SKM-1 treated with dmso at 0.1 percent for 144 hours (cell line): ENCODE data around the gene MACROD2.
"Not testable (repeated sequence)": the region's sequence is repeated elsewhere in the genome, so short reads cannot be mapped to it uniquely, and the experiment has no call there.

ENCODE experiments used
- DNase-seq: peaks from one replicate; lab custom pipeline; 2025; ENCODE audit not compliant: unreplicated experiment; lab: John Stamatoyannopoulos, UW

The MACROD2 gene

GRCh38 chr20:14259689-14260088 lies 264.4 kb downstream of the MACROD2 start:
- DNase-seq, result no peak

DNA sequence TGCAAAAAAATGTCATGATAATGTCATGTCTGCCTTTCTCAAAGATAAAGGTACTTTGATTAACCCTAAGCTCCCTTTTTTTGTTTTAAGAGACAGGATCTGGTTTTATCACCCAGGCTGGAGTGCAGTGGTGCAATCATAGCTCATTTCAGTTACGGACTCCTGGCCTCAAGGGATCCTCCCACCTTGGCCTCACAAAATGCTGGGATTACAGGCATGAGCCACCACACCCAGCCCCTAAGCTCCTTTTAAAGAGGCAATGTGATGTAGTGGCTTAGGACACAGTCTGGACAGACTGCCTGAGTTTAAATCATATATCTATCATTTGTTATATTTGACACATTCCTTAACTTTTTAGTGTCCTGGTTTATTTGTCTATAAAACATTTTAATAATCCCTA lies 265.1 kb downstream of the MACROD2 start:
- DNase-seq, result no peak

GRCh38 chr20:14264869-14265268 lies 269.6 kb downstream of the MACROD2 start:
- no peak for DNase-seq

GRCh38 chr20:14266246-14266645 lies 270.9 kb downstream of the MACROD2 start:
- DNase-seq, result no peak

GRCh38 chr20:14270751-14271150 lies 275.4 kb downstream of the MACROD2 start:
- not testable (repeated sequence) for DNase-seq

DNA sequence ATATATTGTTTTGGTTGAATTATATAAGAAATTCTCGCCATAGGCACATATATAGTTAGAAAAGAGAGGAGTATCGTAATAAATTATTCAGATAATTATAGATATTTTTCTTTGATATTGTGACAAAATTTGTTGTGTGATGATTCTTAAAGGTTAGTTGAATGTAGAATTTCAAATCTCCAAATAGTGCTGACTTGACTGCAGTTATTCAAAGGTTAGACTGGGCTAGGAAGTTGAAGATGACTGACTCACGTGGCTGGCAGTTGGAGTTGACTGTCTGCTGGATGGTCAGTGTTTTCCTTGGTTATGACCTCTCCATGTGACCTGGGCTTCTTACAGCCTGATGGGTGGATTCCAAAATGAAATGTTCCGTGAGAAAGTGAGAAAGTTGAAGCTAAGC lies 286.8 kb downstream of the MACROD2 start:
- DNase-seq, result no peak

DNA sequence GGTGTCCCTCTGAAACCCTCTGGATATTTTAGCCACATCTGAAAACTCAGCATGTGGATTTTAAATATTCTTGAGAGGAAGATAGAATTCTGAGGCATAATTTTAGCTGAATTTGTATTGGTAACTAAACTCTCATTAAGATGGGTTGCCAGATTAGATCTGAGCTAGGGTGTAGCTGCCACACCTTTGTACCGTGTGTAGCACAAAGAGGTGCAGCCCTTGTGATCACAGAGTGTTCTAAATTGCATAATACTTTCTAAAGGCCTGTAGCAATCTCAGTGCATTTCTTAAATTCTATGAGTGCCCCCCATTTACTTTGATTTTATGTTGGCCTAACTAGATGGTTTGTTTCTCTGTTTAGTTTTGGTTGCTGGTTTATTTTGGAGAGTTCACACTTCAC lies 289.1 kb downstream of the MACROD2 start:
- no peak for DNase-seq

- DNase-seq, result no peak
Measured at GRCh38 chr20:14288341-14289330, 293.3 kb downstream of the MACROD2 start.

- no peak for DNase-seq
Measured at GRCh38 chr20:14291502-14291901, 296.2 kb downstream of the MACROD2 start.

GRCh38 chr20:14295238-14295637 lies 299.9 kb downstream of the MACROD2 start:
- DNase-seq, result no peak

GRCh38 chr20:14295770-14296309 lies 300.5 kb downstream of the MACROD2 start:
- DNase-seq, result no peak

GRCh38 chr20:14299831-14300230 lies 304.5 kb downstream of the MACROD2 start:
- no peak for DNase-seq

DNA sequence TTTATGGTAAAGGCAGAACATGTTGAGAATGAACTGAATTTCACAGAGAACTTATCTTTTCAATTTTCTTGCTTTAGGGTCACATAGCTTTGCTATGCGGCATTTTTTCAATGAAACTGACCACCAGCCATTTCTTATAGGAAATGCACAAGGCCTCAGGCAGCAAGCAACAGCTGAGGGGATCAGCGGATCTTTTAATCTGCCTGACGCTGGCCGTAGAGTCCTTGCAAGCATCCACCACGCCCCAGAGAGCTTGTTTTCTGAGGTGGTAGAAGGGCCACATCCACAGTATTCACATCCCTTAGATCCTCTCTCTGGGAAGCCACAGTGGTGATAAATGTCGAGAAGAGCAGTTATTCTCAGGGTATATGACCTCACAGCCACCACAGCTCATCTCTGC lies 307.8 kb downstream of the MACROD2 start:
- DNase-seq, result no peak

DNA sequence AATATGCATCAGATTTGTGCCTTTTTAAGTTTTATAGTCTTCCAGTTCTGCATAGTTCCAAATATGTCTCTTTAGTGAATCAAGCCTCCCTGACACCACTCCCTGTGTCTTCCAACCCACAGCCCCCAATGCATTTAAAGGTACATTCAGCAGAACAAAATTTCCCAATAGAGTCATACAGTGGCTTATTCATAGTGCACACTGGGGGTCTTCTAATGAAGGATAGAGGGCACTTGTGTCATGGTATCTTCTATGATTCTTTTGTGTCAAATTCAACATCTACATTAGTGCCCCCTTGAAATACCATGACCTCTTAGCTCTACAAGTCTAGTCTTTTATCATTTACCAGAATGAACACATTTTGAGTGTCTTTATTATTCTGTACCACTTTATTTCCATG lies 308.3 kb downstream of the MACROD2 start:
- no peak for DNase-seq

DNA sequence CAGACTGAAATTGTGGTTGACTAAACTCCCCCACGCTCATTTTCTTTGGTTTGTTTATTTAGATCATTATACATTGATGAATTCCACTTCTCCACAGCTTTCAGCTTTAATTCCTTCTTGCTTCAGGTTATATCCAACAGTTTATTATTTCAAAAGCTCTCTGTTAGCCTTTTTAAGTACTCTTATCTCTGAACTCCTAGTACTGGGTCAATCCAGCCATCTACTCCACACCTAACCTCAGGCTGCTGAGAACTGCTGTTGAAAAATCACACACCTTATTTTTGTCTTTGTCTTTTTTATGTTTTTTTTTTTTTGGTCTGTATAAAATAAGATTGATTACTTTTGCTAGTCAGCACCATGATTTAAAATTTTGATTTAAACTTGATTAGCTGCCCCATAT lies 309.2 kb downstream of the MACROD2 start:
- DNase-seq, result no peak

- no peak for DNase-seq
Measured at GRCh38 chr20:14307956-14308355, 312.6 kb downstream of the MACROD2 start.

- DNase-seq, result no peak
Measured at GRCh38 chr20:14310977-14311627, 315.8 kb downstream of the MACROD2 start.

DNA sequence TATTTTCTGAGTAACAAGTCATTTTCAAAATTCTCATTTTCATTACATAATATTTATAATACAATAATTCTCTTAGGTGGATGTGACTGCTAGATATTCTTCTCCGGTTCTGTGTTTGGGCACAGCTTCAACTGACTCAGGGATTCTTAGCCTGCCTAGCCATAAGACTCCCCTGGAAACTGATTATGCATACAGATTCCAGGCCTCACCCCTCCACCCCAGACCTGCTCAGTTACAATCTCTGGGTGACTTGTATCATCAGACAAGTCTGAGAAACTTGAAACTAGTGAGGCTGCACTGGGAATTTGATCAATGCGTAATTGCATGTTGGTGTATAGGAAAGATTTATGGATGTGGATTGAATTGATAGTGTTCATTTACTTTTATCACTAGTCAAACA lies 316.7 kb downstream of the MACROD2 start:
- DNase-seq, result no peak

DNA sequence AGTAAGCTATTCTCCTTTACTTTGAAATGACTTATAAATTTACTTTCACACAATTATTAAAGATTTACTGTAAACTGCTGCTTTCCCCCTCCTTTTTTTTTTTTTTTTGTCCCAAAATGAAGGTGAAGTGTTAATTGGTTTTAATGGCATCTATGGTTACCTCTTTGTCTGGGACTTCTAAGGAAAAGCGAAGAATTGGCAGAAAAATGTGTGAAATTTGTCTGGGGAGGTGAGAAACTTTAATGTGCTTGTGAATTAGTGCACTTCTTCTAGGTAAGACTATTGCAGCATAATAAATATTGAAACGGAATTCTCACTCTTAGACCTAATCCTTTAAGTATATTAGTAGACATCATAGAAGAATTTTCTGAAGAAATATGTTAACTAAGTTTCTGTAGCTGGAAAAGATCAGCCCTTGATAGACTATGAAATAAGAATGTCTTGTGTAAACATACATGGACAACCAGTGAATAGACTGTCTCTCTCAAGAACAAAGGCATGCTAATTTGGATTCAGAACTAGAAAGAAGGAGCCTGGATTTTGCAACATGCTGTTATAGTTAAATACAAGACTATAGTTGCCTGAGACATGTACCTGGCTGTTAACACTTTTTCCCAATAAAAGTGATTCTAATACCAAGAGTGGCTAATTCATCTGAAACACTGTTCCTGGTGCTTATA lies 318.2 kb downstream of the MACROD2 start:
- DNase-seq, result no peak

- no peak for DNase-seq
Measured at GRCh38 chr20:14319704-14320103, 324.4 kb downstream of the MACROD2 start.

DNA sequence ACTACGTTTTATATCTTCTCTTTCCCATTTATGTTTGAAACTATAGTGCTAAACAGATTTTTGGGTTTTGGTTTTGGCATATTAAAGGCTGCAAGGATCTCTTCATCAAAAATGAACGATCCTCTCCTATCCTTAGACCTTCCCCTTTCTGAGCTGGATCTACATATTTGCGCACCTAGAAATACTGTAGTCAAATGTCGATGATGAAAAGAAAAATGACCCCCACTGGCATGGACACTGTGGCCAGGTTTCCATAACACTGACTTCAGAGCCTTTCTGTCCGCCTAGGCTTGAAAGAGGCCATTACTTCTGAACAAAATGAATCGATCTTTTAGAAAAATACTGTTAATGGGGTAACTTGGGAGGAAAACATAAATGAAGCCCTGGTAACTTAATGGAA lies 336.3 kb downstream of the MACROD2 start:
- no peak for DNase-seq
